HEK293T (cell line): ENCODE results near the gene ZNRF1.
"Not testable (repeated sequence)": the region's sequence is repeated elsewhere in the genome, so short reads cannot be mapped to it uniquely, and the experiment has no call there.

Source experiments
- CTCF ChIA-PET: fragments of 350-600 bp; formaldehyde crosslinking; extraction: SDS; loops from one replicate; lab custom pipeline; 2021; ENCODE audit warnings: antibody characterized with exemption, inconsistent platforms; lab: Yijun Ruan, JAX
- POLR2A ChIA-PET: fragments of 350-600 bp; formaldehyde crosslinking; extraction: SDS; loops from one replicate; lab custom pipeline; 2020; ENCODE audit warnings: antibody characterized with exemption, inconsistent platforms; lab: Yijun Ruan, JAX
- DNase-seq: peaks from one replicate; pipeline ENCODE4 v3.0.0; 2012; ENCODE audit warnings: mixed read lengths; ENCODE audit errors: extremely low spot score
- ARNT ChIP-seq: fragments of 450-650 bp; IDR thresholded peaks from 2 replicates; pipeline ENCODE4 v1.6.1; 2017; ENCODE audit warnings: mild to moderate bottlenecking
- BHLHE40 ChIP-seq: fragments of 450-650 bp; IDR thresholded peaks from 2 replicates; pipeline ENCODE4 v1.6.1; 2016; ENCODE audit warnings: mild to moderate bottlenecking, moderate library complexity, borderline replicate concordance
- CTBP1 ChIP-seq: fragments of 450-650 bp; IDR thresholded peaks from 2 replicates; pipeline ENCODE4 v1.6.1; 2016; ENCODE audit warnings: borderline replicate concordance
- ELF4 ChIP-seq: fragments of 450-650 bp; IDR thresholded peaks from 2 replicates; pipeline ENCODE4 v1.6.1; 2017; ENCODE audit warnings: antibody characterized with exemption
- FOXA1 ChIP-seq: fragments of 450-650 bp; IDR thresholded peaks from 2 replicates; pipeline ENCODE4 v1.6.1; 2016; ENCODE audit warnings: mild to moderate bottlenecking
- FOXK2 ChIP-seq: fragments of 450-650 bp; IDR thresholded peaks from 2 replicates; pipeline ENCODE4 v1.6.1; 2016; ENCODE audit warnings: mild to moderate bottlenecking
- FOXM1 ChIP-seq: fragments of 450-650 bp; IDR thresholded peaks from 2 replicates; pipeline ENCODE4 v1.6.1; 2017; ENCODE audit warnings: mild to moderate bottlenecking, borderline replicate concordance
- HDGF ChIP-seq: fragments of 450-650 bp; IDR thresholded peaks from 2 replicates; pipeline ENCODE4 v1.6.1; 2017; ENCODE audit warnings: antibody characterized with exemption, borderline replicate concordance
- L3MBTL2 ChIP-seq: fragments of 450-650 bp; conservative IDR thresholded peaks from 2 replicates; pipeline ENCODE4 v1.6.1; 2016; ENCODE audit warnings: mild to moderate bottlenecking
- LEF1 ChIP-seq: fragments of 450-650 bp; IDR thresholded peaks from 2 replicates; pipeline ENCODE4 v1.6.1; 2017; ENCODE audit warnings: mild to moderate bottlenecking, borderline replicate concordance
- NFRKB ChIP-seq: fragments of 450-650 bp; IDR thresholded peaks from 2 replicates; pipeline ENCODE4 v1.6.1; 2016; ENCODE audit warnings: mild to moderate bottlenecking, moderate library complexity
- PKNOX1 ChIP-seq: fragments of 450-650 bp; IDR thresholded peaks from 2 replicates; pipeline ENCODE4 v1.6.1; 2016
- SP1 ChIP-seq: fragments of 450-650 bp; IDR thresholded peaks from 2 replicates; pipeline ENCODE4 v1.6.1; 2017
- SUZ12 ChIP-seq: fragments of 450-650 bp; IDR thresholded peaks from 2 replicates; pipeline ENCODE4 v1.6.1; 2016; ENCODE audit warnings: mild to moderate bottlenecking
- TARDBP ChIP-seq: fragments of 450-650 bp; IDR thresholded peaks from 2 replicates; pipeline ENCODE4 v1.6.1; 2016
- ZNF384 ChIP-seq: fragments of 450-650 bp; IDR thresholded peaks from 2 replicates; pipeline ENCODE4 v1.6.1; 2016

The ZNRF1 gene

GRCh38 chr16:74987027-74987681 lies 11.7 kb upstream of the ZNRF1 start:
- CTCF ChIA-PET = no interaction called here
- no peak for DNase-seq
- no peak for TF ChIP-seq NFRKB
- no peak for TF ChIP-seq CTBP1
- no peak for TF ChIP-seq FOXM1
- TF ChIP-seq BHLHE40 = no peak
- no peak for TF ChIP-seq ELF4
- TF ChIP-seq SUZ12 = no peak
- no peak for TF ChIP-seq HDGF
- no peak for TF ChIP-seq TARDBP
- no peak for TF ChIP-seq ZNF384
- TF ChIP-seq FOXK2 = no peak
- no peak for TF ChIP-seq ARNT
- TF ChIP-seq L3MBTL2 = no peak
- TF ChIP-seq LEF1 = no peak
- no peak for TF ChIP-seq SP1
- TF ChIP-seq PKNOX1 = no peak
- no peak for TF ChIP-seq FOXA1
- POLR2A ChIA-PET = no interaction called here

- CTCF ChIA-PET, POLR2A ChIA-PET, DNase-seq: not testable (repeated sequence)
Measured at GRCh38 chr16:74989864-74990263, 9.0 kb upstream of the ZNRF1 start.

- ChIA-PET POLR2A (no interaction called here), CTCF (no interaction called here)
- TF ChIP-seq NFRKB = no peak
- TF ChIP-seq SP1 = no peak
- no peak for TF ChIP-seq FOXM1
- TF ChIP-seq HDGF = no peak
- TF ChIP-seq FOXA1 = no peak
- TF ChIP-seq ELF4 = no peak
- no peak for TF ChIP-seq L3MBTL2
- TF ChIP-seq SUZ12 = no peak
- TF ChIP-seq LEF1 = no peak
- no peak for DNase-seq
Measured at GRCh38 chr16:74990832-74991231, 8.0 kb upstream of the ZNRF1 start.

- ChIA-PET CTCF (no interaction called here), POLR2A (no interaction called here)
- DNase-seq = no peak
- TF ChIP-seq NFRKB (no peak), CTBP1 (no peak)
Measured at GRCh38 chr16:74991268-74991592, 7.6 kb upstream of the ZNRF1 start.

GRCh38 chr16:74991593-74992403 lies 7.0 kb upstream of the ZNRF1 start:
- no peak for DNase-seq
- TF ChIP-seq FOXM1 (no peak), L3MBTL2 (no peak), BHLHE40 (no peak), ELF4 (no peak), CTBP1 (no peak)
- CTCF ChIA-PET = interaction anchor here (1.4 kb wide), 1 partner anchor 119 kb away, joined by 5 read pairs; no protein-coding TSS in a partner anchor
- POLR2A ChIA-PET = no interaction called here

GRCh38 chr16:74995986-74996385 lies 2.8 kb upstream of the ZNRF1 start:
- POLR2A ChIA-PET = interaction anchor here (0.6 to 1.8 kb wide), 2 partner anchors 11 to 423 kb away, joined by 4 to 7 read pairs; partner anchors contain the start of gene WDR59
- CTCF ChIA-PET = no interaction called here
- DNase-seq = no peak
- TF ChIP-seq SUZ12 (no peak), ELF4 (no peak), ARNT (no peak), SP1 (no peak), ZNF384 (no peak), CTBP1 (no peak), BHLHE40 (no peak), PKNOX1 (no peak), FOXA1 (no peak), FOXM1 (no peak), NFRKB (no peak), HDGF (no peak), L3MBTL2 (no peak), TARDBP (no peak)

- ChIA-PET POLR2A (interaction anchor here (1.8 kb wide), 1 partner anchor 12 kb away, joined by 7 read pairs; the partner anchor contains the start of gene WDR59), CTCF (interaction anchor here (1.0 kb wide), 1 partner anchor 114 kb away, joined by 3 read pairs; no protein-coding TSS in a partner anchor)
- DNase-seq = no peak
- TF ChIP-seq LEF1 (no peak), TARDBP (no peak), BHLHE40 (no peak), SP1 (no peak), FOXA1 (no peak), FOXK2 (no peak), NFRKB (no peak), CTBP1 (no peak), PKNOX1 (no peak), ZNF384 (no peak), L3MBTL2 (no peak), FOXM1 (no peak), ELF4 (no peak)
Measured at GRCh38 chr16:74997042-74997491, 1.8 kb upstream of the ZNRF1 start.
